CD4-positive, alpha-beta T cell (primary cell): ENCODE results near the gene MCC. TPM values are rescaled to one million over a fixed set of nuclear protein-coding genes. Genes with fewer than 3 reads are reported as not detected.

Source experiments
- ATAC-seq: fragments of 200-7000 bp; cut with Tn5 transposase; one replicate; pipeline ENCODE4 v1.10.0; 2022; ENCODE audit warnings: mild to moderate bottlenecking; ENCODE audit not compliant: poor library complexity
- CTCF ChIA-PET: fragments of 350-600 bp; sonication (Branson Sonifier 250); formaldehyde crosslinking; loops from one replicate; lab custom pipeline; 2021; ENCODE audit warnings: antibody characterized with exemption, inconsistent platforms; lab: Charles Lee
- POLR2A ChIA-PET: fragments of 350-600 bp; sonication (Branson Sonifier 250); formaldehyde crosslinking; loops from one replicate; lab custom pipeline; 2021; ENCODE audit warnings: antibody characterized with exemption, inconsistent platforms; lab: Charles Lee
- DNase-seq, 14 experiments: peaks; one replicate each; pipeline ENCODE4 v3.0.0-alpha.2; 2013 to 2020; ENCODE audit warnings: mixed read lengths in 2 of 14
- H3K27ac ChIP-seq, 2 donors: one replicate each; pipeline versions ENCODE4 v1.5.1 to v1.7.0; 2013; ENCODE audit warnings: low read length in 2 of 2, low read depth in 1 of 2, mild to moderate bottlenecking in 1 of 2
- H3K27me3 ChIP-seq, 2 experiments: 1 replicate in 1 of 2; 2 replicates in 1 of 2; pipeline versions ENCODE4 v1.6.1 to v1.7.0; 2013; ENCODE audit warnings: low read length in 2 of 2, control low read depth in 1 of 2, mild to moderate bottlenecking in 1 of 2, moderate library complexity in 1 of 2; ENCODE audit not compliant: insufficient read depth in 2 of 2, control insufficient read depth in 1 of 2
- H3K36me3 ChIP-seq: one replicate; pipeline ENCODE4 v1.6.1; 2013; ENCODE audit warnings: low read length, control low read depth; ENCODE audit not compliant: insufficient read depth
- H3K4me1 ChIP-seq: one replicate; pipeline ENCODE4 v1.6.1; 2013; ENCODE audit warnings: low read length, control low read depth; ENCODE audit not compliant: insufficient read depth
- H3K4me3 ChIP-seq: one replicate; pipeline ENCODE4 v1.5.1; 2013; ENCODE audit warnings: mild to moderate bottlenecking, low read length, moderate library complexity
- H3K9me3 ChIP-seq, 2 experiments: 1 replicate in 1 of 2; 2 replicates in 1 of 2; pipeline versions ENCODE4 v1.6.1 to v1.7.0; 2013; ENCODE audit warnings: low read length in 2 of 2, mild to moderate bottlenecking in 2 of 2, control low read depth in 1 of 2, moderate library complexity in 1 of 2; ENCODE audit not compliant: control insufficient read depth in 1 of 2, insufficient read depth in 1 of 2
- H3K27ac Mint-ChIP-seq: one replicate; pipeline ENCODE4 v1.8.0; 2020; ENCODE audit warnings: mixed read lengths
- H3K27me3 Mint-ChIP-seq: one replicate; pipeline ENCODE4 v1.8.0; 2021; ENCODE audit warnings: mixed read lengths
- H3K36me3 Mint-ChIP-seq: one replicate; pipeline ENCODE4 v1.8.0; 2021; ENCODE audit warnings: low read depth, mixed read lengths
- H3K4me1 Mint-ChIP-seq: one replicate; pipeline ENCODE4 v1.8.0; 2021; ENCODE audit warnings: low read depth, mixed read lengths
- H3K4me3 Mint-ChIP-seq: one replicate; pipeline ENCODE4 v1.8.0; 2020; ENCODE audit warnings: mild to moderate bottlenecking, mixed read lengths
- H3K9me3 Mint-ChIP-seq: one replicate; pipeline ENCODE4 v1.8.0; 2020; ENCODE audit warnings: mixed read lengths
- CTCF ChIP-seq: fragments of 200-600 bp; IDR thresholded peaks from one replicate; pipeline ENCODE4 v1.8.0; 2022; ENCODE audit warnings: antibody characterized with exemption, mild to moderate bottlenecking
- intact Hi-C, 2 experiments: fragments of 100-400 bp; cut with DNase I in 1 of 2; cut with micrococcal nuclease in 1 of 2; formaldehyde crosslinking; loops; one replicate each; pipeline versions ENCODE4 v1.15.1 to v1.9.0; 2023 to 2025; cut with DNase I, micrococcal nuclease
- total RNA-seq, 174 experiments: library from RNA in 2 of 174; stranded (reverse) in 2 of 174; gene quantifications; one replicate each; pipeline ENCODE4 v1.2.3 and lab custom pipeline; 2021 to 2026

Gene MCC
- total RNA-seq, 2 experiments from 2014 or later = 3.2 to 3.3 TPM

- POLR2A ChIA-PET = no interaction called here
- intact Hi-C loops = no loop called here
Observed at GRCh38 chr5:113371721-113372196, 116.5 kb downstream of the MCC start.

GRCh38 chr5:113367586-113367985, 120.7 kb downstream of the MCC start:
- ChIA-PET POLR2A (interaction anchor here (0.7 kb wide), 1 partner anchor 714 kb away, joined by 4 read pairs; no protein-coding TSS in a partner anchor), CTCF (no interaction called here)
- Mint-ChIP-seq H3K27ac (no peak overlapping the region), H3K36me3 (peaks cover 8% of the 10 kb centered on the region), H3K4me1 (no peaks in the 10 kb centered on the region), H3K4me3 (no peak overlapping the region), H3K9me3 (peaks cover 11% of the 10 kb centered on the region), H3K27me3 (peaks cover 8% of the 10 kb centered on the region)
- no peak for TF ChIP-seq CTCF
- Histone ChIP-seq H3K36me3 (no peaks in the 10 kb centered on the region), H3K4me3 (no peak overlapping the region), H3K4me1 (no peaks in the 10 kb centered on the region), H3K27me3 (no peaks in the 10 kb centered on the region), H3K27ac (no peak overlapping the region), H3K9me3 (peaks cover 12 to 13% of the 10 kb centered on the region in 2 experiments)
- no peak for DNase-seq
- ATAC-seq = no peak
- intact Hi-C loops = no loop called here

More at GRCh38 chr5:113371721-113372196, 116.5 kb downstream of the MCC start:
- Mint-ChIP-seq H3K9me3 (peaks cover 2% of the 10 kb centered on the region), H3K36me3 (no peaks in the 10 kb centered on the region), H3K4me3 (no peak overlapping the region), H3K27ac (no peak overlapping the region), H3K27me3 (peaks cover 8% of the 10 kb centered on the region), H3K4me1 (peaks cover 17% of the 10 kb centered on the region)
- H3K27ac ChIP-seq = no peak overlapping the region
- no peaks in the 10 kb centered on the region for H3K4me1 ChIP-seq
- no peak for TF ChIP-seq CTCF
- no peak for ATAC-seq
- no peaks in the 10 kb centered on the region for H3K27me3 ChIP-seq
- no peak for DNase-seq
- H3K9me3 ChIP-seq = no peaks in the 10 kb centered on the region
- no peaks in the 10 kb centered on the region for H3K36me3 ChIP-seq
- H3K4me3 ChIP-seq = no peak overlapping the region
- CTCF ChIA-PET = no interaction called here

DNA sequence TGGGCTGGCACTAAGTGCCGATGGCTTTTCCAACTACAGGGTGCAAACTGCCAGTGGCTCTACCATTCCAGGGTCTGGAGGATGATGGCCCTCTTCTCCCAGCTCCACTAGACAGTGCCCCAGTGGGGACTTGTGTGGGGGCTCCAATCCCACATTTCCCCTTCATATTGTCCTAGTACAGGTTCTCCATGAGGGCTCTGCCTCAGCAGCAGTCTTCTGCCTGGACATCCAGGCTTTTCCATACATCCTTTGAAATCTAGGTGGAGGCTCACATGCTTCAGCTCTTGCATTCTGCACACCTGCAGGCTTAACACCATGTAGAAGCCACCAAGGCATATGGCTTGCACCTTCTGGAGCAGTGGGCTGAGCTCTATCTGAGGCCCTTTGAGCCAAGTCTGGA, 123.8 kb downstream of the MCC start:
- peaks cover 8% of the 10 kb centered on the region for H3K27me3 Mint-ChIP-seq
- H3K4me3 ChIP-seq = no peak overlapping the region
- no peaks in the 10 kb centered on the region for H3K4me1 ChIP-seq
- H3K27ac Mint-ChIP-seq = no peak overlapping the region
- no peaks in the 10 kb centered on the region for H3K27me3 ChIP-seq
- H3K4me1 Mint-ChIP-seq = no peaks in the 10 kb centered on the region
- CTCF ChIA-PET = interaction anchor here (0.6 kb wide), 1 partner anchor 166 kb away, joined by 4 read pairs; no protein-coding TSS in a partner anchor
- peaks cover 12 to 13% of the 10 kb centered on the region in 2 experiments for H3K9me3 ChIP-seq
- peaks cover 11% of the 10 kb centered on the region for H3K9me3 Mint-ChIP-seq
- DNase-seq = no peak
- intact Hi-C loops = no loop called here
- ATAC-seq = no peak
- H3K4me3 Mint-ChIP-seq = no peak overlapping the region
- POLR2A ChIA-PET = no interaction called here
- no peak overlapping the region for H3K27ac ChIP-seq
- no peaks in the 10 kb centered on the region for H3K36me3 ChIP-seq
- TF ChIP-seq CTCF = no peak
- peaks cover 8% of the 10 kb centered on the region for H3K36me3 Mint-ChIP-seq
